GM19328 (cell line): ENCODE results near the gene TEKT5.
"Not testable (repeated sequence)": the region's sequence is repeated elsewhere in the genome, so short reads cannot be mapped to it uniquely, and the experiment has no call there.

Experiments used
- ATAC-seq: cut with Tn5 transposase; IDR thresholded peaks from one replicate; pipeline ENCODE4 v1.9.1; 2021; ENCODE audit warnings: mild to moderate bottlenecking, moderate library complexity; ENCODE audit not compliant: unreplicated experiment

Gene TEKT5

GRCh38 chr16:10694830-10695229, at the start of gene TEKT5:
TSS of gene TEKT5 (minus strand) at chr16:10694930. CDS start at chr16:10694873, 57 bp downstream.
- ATAC-seq, result no peak

- ATAC-seq, result peak; percentile 79
Measured at GRCh38 chr16:10743610-10744369, 49.1 kb upstream of the TEKT5 start, which contains the start of gene NUBP1. TSS of gene NUBP1 (plus strand) at chr16:10743842. CDS start at chr16:10743864, 22 bp downstream.

GRCh38 chr16:10743227-10743609, 48.5 kb upstream of the TEKT5 start:
- ATAC-seq, result no peak

- no peak for ATAC-seq
Measured at GRCh38 chr16:10741844-10742243, 47.1 kb upstream of the TEKT5 start.

- not testable (repeated sequence) for ATAC-seq
Measured at GRCh38 chr16:10741249-10741648, 46.5 kb upstream of the TEKT5 start.

- ATAC-seq, result no peak
Measured at GRCh38 chr16:10740845-10741208, 46.1 kb upstream of the TEKT5 start.

- ATAC-seq, result no peak
Measured at GRCh38 chr16:10740000-10740844, 45.5 kb upstream of the TEKT5 start.

GRCh38 chr16:10738231-10739077, 43.7 kb upstream of the TEKT5 start:
- ATAC-seq, result peak; percentile 55

GRCh38 chr16:10737068-10737625, 42.4 kb upstream of the TEKT5 start:
- ATAC-seq, result no peak

GRCh38 chr16:10731790-10732189, 37.1 kb upstream of the TEKT5 start:
- no peak for ATAC-seq

GRCh38 chr16:10729104-10730048, 34.6 kb upstream of the TEKT5 start:
- ATAC-seq, result no peak

- peak; percentile 53 for ATAC-seq
Measured at GRCh38 chr16:10728003-10728887, 33.5 kb upstream of the TEKT5 start.

- no peak for ATAC-seq
Measured at GRCh38 chr16:10708969-10709368, 14.2 kb upstream of the TEKT5 start.

GRCh38 chr16:10699756-10700155, 5.0 kb upstream of the TEKT5 start:
- ATAC-seq, result no peak

GRCh38 chr16:10694306-10694705, 424 bp downstream of the TEKT5 start:
- ATAC-seq, result no peak

- ATAC-seq, result no peak
Measured at GRCh38 chr16:10693889-10694288, 841 bp downstream of the TEKT5 start.

- ATAC-seq, result no peak
Measured at GRCh38 chr16:10692470-10692869, 2.3 kb downstream of the TEKT5 start.

- ATAC-seq, result no peak
Measured at GRCh38 chr16:10688726-10689125, 6.0 kb downstream of the TEKT5 start.

- no peak for ATAC-seq
Measured at GRCh38 chr16:10688291-10688690, 6.4 kb downstream of the TEKT5 start.
